GM19455 (cell line): ENCODE measurements around the gene NDUFA11.

Experiments used
- ATAC-seq: cut with Tn5 transposase; IDR thresholded peaks from one replicate; pipeline ENCODE4 v1.9.1; 2021; ENCODE audit not compliant: unreplicated experiment

NDUFA11 gene

DNA sequence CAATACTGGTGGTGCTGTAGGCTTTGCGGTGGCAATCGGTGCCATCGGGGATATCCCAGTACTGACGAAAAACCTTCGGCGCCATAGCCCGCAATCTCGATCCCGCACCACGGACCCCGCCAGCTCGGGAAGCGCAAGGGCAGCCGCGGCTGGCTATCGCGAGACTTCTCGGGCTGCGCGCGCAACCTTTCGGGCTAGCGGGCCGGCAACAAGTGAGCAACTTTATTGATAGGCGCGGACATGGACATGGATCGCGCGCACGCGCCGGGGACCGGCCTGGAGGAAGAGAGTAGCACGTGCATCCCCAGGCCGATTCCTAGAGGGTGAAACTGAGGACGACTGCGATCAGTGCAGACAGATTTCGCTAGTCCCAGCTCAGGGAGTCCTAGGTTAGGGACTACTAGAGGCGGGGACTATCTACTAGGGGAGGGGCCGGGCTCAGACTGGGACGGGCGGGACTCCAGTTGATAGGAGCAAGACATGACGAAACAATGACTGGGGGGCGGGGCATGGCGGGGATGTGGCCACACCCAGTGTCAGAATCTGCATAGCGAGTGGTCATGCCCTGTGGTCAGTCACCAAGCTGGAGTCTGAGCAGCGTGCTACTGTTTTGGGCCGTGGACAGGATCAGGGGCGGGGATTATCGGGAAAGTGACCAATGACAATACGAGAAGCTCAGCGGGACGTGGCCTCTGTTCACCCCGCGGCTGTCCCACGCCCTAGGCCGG, at the start of gene NDUFA11:
NDUFA11 (minus strand) TSS at position 167 of the 728 bp plus-strand sequence; CDS start at position 85, 82 bp downstream.
- ATAC-seq, result peak; percentile 38

- ATAC-seq, result no peak
Measured at GRCh38 chr19:5953030-5953589, 49.5 kb upstream of the NDUFA11 start.

GRCh38 chr19:5952193-5953029, 48.8 kb upstream of the NDUFA11 start:
- ATAC-seq, result no peak

DNA sequence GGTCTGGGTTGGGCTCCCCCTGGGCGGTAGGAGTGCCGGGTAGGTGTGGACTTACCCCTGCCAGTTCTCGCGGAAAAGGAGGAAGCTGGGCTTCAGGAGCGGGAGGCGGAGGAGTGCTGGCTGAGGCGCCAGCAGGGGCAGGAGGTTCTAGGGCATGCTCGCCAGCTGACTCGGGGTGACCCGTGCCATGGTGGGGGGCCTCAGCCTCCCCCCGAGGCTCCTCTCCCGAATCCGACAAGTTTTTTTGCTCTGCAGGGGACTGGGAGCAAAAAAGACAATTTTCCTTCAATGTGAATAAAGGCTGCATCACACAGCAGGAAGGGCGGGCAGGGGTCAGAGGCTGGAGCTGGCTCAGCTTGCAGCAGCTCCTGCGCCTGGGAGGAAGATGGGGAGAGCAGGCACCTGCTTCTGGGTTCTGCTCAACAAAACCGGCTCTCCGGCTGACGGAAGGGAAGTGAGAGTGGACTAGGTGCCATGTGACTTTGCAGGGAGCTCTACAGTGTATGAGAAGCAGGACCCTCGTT, 47.8 kb upstream of the NDUFA11 start:
- ATAC-seq, result no peak

GRCh38 chr19:5950741-5951140, 47.2 kb upstream of the NDUFA11 start:
- no peak for ATAC-seq

- no peak for ATAC-seq
Measured at GRCh38 chr19:5949792-5950305, 46.3 kb upstream of the NDUFA11 start.

GRCh38 chr19:5948752-5949564, 45.4 kb upstream of the NDUFA11 start:
- no peak for ATAC-seq

- no peak for ATAC-seq
Measured at GRCh38 chr19:5947435-5947834, 43.8 kb upstream of the NDUFA11 start.

- ATAC-seq, result no peak
Measured at GRCh38 chr19:5943623-5944022, 40.0 kb upstream of the NDUFA11 start.

GRCh38 chr19:5943045-5943444, 39.5 kb upstream of the NDUFA11 start:
- ATAC-seq, result no peak

- no peak for ATAC-seq
Measured at GRCh38 chr19:5941673-5942072, 38.1 kb upstream of the NDUFA11 start.

DNA sequence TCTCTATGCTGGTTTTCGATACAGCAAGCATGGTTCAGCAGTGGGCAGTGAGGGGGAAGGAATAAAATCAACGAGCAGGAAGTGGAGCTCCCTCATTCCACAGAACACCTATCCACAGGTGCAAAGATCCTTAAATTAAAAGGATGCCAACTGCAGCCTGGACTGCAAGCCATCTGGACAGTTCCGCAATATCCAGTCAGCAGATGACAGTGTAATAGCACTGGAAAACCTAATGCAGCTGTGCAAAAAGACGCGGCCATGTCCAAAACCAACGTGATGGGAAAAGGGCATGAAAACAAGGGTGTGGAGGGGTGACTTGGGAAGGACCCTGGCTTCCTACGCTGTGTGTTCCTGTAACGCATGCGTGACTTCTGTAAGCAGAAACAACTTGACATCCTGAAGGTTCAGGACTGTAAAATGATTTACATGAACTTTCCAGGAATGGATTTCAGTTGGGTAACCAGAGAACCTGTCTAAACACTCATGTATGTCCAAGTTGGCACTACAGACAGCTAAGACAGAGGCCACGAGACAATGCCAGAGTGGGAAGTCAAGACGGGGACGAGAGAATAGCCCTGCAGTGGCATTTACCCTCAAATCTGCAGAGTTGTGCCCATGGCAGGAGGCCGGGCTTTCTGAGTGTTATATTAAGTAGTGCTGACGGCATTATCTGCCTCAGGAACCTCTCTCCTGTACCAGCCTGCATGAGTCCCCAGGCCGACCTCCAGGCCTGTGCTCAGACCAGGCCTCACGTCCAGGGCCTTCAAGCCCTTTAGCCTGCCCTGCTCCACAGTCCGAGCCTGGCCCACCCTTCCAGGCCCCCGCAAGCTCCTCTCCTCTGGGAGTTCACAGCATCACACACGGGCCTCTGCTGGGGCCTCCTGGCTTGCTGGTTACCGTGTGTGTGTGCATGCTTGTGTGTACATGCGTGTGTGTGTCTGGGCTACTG, 36.9 kb upstream of the NDUFA11 start:
- no peak for ATAC-seq

DNA sequence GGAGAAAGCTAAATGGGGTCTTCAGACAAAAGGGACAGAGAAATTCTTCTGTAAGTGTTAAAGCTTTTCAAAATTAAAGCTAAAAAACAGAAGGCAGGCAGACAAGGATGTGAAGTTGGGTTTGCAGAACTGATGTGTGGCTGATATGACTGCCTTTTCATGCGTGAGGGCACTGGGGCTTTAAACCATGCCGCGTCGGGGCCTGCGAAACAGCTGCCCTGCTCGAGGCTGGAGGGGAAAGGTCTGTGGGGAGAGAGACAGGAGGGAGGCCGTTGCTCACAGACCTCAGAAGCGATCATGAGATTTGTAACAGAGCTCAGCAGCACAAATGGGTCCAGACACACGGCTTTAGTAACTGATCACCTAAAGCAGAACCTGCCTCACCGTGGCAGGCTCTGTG, 34.0 kb upstream of the NDUFA11 start:
- ATAC-seq, result no peak

DNA sequence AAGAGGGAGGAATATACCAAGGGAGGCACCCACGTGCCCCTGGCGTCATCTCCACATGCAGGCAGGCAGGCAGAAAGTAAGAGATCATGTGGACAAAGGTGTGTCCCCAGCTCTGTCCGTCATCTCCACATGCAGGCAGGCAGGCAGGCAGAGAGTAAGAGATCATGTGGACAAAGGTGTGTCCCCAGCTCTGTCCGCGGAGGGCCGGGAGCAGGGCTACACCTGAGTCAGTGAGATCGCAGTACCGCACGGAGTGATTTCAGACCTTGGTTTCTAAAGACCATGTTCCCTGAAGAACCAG, 32.7 kb upstream of the NDUFA11 start:
- no peak for ATAC-seq

GRCh38 chr19:5935473-5936291, 32.1 kb upstream of the NDUFA11 start:
- no peak for ATAC-seq

GRCh38 chr19:5934774-5935472, 31.3 kb upstream of the NDUFA11 start:
- no peak for ATAC-seq

GRCh38 chr19:5934069-5934401, 30.4 kb upstream of the NDUFA11 start:
- ATAC-seq, result no peak

DNA sequence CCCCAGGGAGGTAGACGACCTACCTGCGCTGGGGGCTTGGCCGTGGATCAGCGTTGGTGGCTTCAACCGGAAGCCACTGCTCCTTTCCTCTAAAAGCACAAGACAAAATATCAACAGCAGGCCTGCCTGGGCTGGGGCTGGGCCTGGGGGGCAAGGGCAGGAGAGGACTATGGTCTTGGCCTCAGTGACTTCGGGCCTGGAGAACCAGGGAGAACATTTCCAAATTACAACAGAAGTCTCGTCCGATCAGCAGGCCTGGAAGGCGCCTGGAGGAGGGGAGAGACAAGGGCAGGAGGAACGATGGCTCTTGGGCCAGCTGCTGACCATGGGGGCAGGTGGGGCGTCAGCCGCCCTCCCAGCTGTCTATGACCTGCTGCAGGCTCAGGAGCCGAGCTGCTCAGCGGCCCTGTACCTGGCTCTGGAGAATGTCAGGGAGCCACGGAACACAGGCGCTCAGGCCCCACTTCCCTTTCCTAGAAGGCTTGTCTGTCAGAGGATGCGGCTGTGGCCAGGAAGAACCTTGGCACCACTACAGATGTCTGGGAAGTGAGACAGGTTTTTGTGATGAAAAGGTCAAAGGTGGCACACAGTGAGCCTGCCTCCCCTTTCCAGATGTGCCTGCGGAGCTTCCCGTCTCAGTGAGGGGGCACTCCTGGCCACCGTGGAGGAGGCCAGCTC, 29.9 kb upstream of the NDUFA11 start:
- ATAC-seq, result no peak
